Peyer's patch (tissue), 4 donors: ENCODE measurements around the gene FRMD1. TPM values are rescaled to one million over a fixed set of nuclear protein-coding genes. Genes with fewer than 3 reads are reported as not detected.

Experiments
- DNase-seq, 3 donors: peaks; one replicate each; pipeline ENCODE4 v3.0.0-alpha.2; 2017 to 2019
- H3K27ac ChIP-seq, 4 donors: fragments of 200-600 bp; sonication (generic); one replicate each; pipeline ENCODE4 v1.5.1; 2016 to 2019
- H3K27me3 ChIP-seq, 2 donors: fragments of 200-600 bp; sonication (generic); one replicate each; pipeline ENCODE4 v1.5.1; 2019
- H3K36me3 ChIP-seq, 3 donors: fragments of 200-600 bp; sonication (generic); one replicate each; pipeline ENCODE4 v1.5.1; 2016 to 2019
- H3K4me1 ChIP-seq, 4 donors: fragments of 200-600 bp; sonication (generic); one replicate each; pipeline ENCODE4 v1.5.1; 2016 to 2019
- H3K4me3 ChIP-seq, 4 donors: fragments of 200-600 bp; sonication (generic); 1 replicate in 3 of 4; 2 replicates in 1 of 4; pipeline ENCODE4 v1.5.1; 2016 to 2019; ENCODE audit warnings: mild to moderate bottlenecking in 1 of 4
- H3K9me3 ChIP-seq, 4 donors: fragments of 200-600 bp; sonication (generic); one replicate each; pipeline ENCODE4 v1.5.1; 2016 to 2019; ENCODE audit warnings: mild to moderate bottlenecking in 1 of 4
- CTCF ChIP-seq, 6 experiments: fragments of 450-650 bp in 4 of 6; fragments of 200-600 bp in 2 of 6; sonication (generic) in 1 of 6; IDR thresholded peaks; one replicate each; pipeline ENCODE4 v1.5.1; 2017 to 2019; ENCODE audit warnings: antibody characterized with exemption in 6 of 6, mild to moderate bottlenecking in 3 of 6, moderate library complexity in 1 of 6
- POLR2A ChIP-seq, 2 donors: fragments of 450-650 bp; IDR thresholded peaks; one replicate each; pipeline ENCODE4 v1.5.1; 2017; ENCODE audit warnings: antibody characterized with exemption in 2 of 2, mild to moderate bottlenecking in 2 of 2, moderate library complexity in 2 of 2
- total RNA-seq, 4 donors: library from RNA; depleted of rRNA; stranded (reverse); fragments of >200 nt; gene quantifications; one replicate each; pipeline ENCODE4 v1.1.0, GENCODE V29; 2016

FRMD1 gene
- total RNA-seq, 4 donors from 2014 or later, result 1.7 to 28.7 (median 15.7) TPM

- peak in 1 of 3 donors; percentile 31 for DNase-seq
- TF ChIP-seq CTCF (IDR thresholded peaks at IDR 0.05), result no peak
- TF ChIP-seq POLR2A (IDR thresholded peaks at IDR 0.05), result no peak
- no peak overlapping the region for H3K4me3 ChIP-seq
- no peaks in the 10 kb centered on the region for H3K27me3 ChIP-seq
- H3K9me3 ChIP-seq, result no peaks in the 10 kb centered on the region
- H3K4me1 ChIP-seq, result no peaks in the 10 kb centered on the region
- H3K27ac ChIP-seq, result no peak overlapping the region
- H3K36me3 ChIP-seq, result no peaks in the 10 kb centered on the region
These were observed 30.9 kb downstream of the FRMD1 start for GRCh38 chr6:168047841-168048723.

- Histone ChIP-seq H3K4me1 (no peaks in the 10 kb centered on the region), H3K27ac (no peak overlapping the region), H3K4me3 (no peak overlapping the region), H3K27me3 (no peaks in the 10 kb centered on the region), H3K9me3 (no peaks in the 10 kb centered on the region), H3K36me3 (no peaks in the 10 kb centered on the region)
- TF ChIP-seq CTCF (IDR thresholded peaks at IDR 0.05) (no peak), POLR2A (IDR thresholded peaks at IDR 0.05) (no peak)
- DNase-seq, result no peak
These were observed 32.3 kb downstream of the FRMD1 start for GRCh38 chr6:168046696-168047095.

- no peaks in the 10 kb centered on the region for H3K36me3 ChIP-seq
- H3K27ac ChIP-seq, result no peak overlapping the region
- H3K9me3 ChIP-seq, result peaks cover 0 to 3% (median 0%) of the 10 kb centered on the region in 4 donors
- no peaks in the 10 kb centered on the region for H3K4me1 ChIP-seq
- no peak for DNase-seq
- H3K27me3 ChIP-seq, result no peaks in the 10 kb centered on the region
- no peak overlapping the region for H3K4me3 ChIP-seq
- no peak for TF ChIP-seq POLR2A (IDR thresholded peaks at IDR 0.05)
- no peak for TF ChIP-seq CTCF (IDR thresholded peaks at IDR 0.05)
These were observed 33.0 kb downstream of the FRMD1 start for GRCh38 chr6:168045706-168046620.

GRCh38 chr6:168045141-168045691 is 33.8 kb downstream of the FRMD1 start:
- Histone ChIP-seq H3K27ac (no peak overlapping the region), H3K36me3 (no peaks in the 10 kb centered on the region)

More at GRCh38 chr6:168045141-168045691, 33.8 kb downstream of the FRMD1 start:
- no peaks in the 10 kb centered on the region for H3K27me3 ChIP-seq
- no peak for DNase-seq
- H3K4me1 ChIP-seq, result no peaks in the 10 kb centered on the region
- peaks cover 0 to 10% (median 0%) of the 10 kb centered on the region in 4 donors for H3K9me3 ChIP-seq
- TF ChIP-seq POLR2A (IDR thresholded peaks at IDR 0.05), result no peak
- TF ChIP-seq CTCF (IDR thresholded peaks at IDR 0.05), result peak in 1 of 6 experiments; percentile 20
- no peak overlapping the region for H3K4me3 ChIP-seq
